ENCODE data around the gene C3orf18.

C3orf18 gene

GRCh38 chr3:50557915-50558314 lies 9.6 kb downstream of the C3orf18 start:
- no peak overlapping the region for H3K23ac ChIP-seq (ENCODE audit: low read length in 2 of 2)
- H3K9me3 ChIP-seq (ENCODE audit: control insufficient read depth, low read length), result no peaks in the 10 kb centered on the region
- H2BK15ac ChIP-seq (ENCODE audit: low read depth, poor library complexity, severe bottlenecking), result no peak overlapping the region
- H3K4me2 ChIP-seq (ENCODE audit: low read length, poor library complexity, severe bottlenecking), result no peak overlapping the region
- H2BK12ac ChIP-seq (ENCODE audit: low read length in 2 of 2), result no peak overlapping the region
- H4K8ac ChIP-seq (ENCODE audit: low read length), result no peak overlapping the region
- H3K36me3 ChIP-seq (ENCODE audit: control insufficient read depth in 1 of 2, insufficient read depth in 2 of 2, low read depth in 1 of 2, low read length in 2 of 2), result peaks cover 0 to 22% of the 10 kb centered on the region in 2 experiments
- H3K4me3 ChIP-seq (ENCODE audit: insufficient read depth in 1 of 2, low read depth in 1 of 2, low read length in 2 of 2), result no peak overlapping the region
- WGBS, result 67% methylated on average over 7 of the region's 7 CpGs
- no peak overlapping the region for H2AK5ac ChIP-seq (ENCODE audit: low read length, severe bottlenecking)
- no peak overlapping the region for H2BK5ac ChIP-seq (ENCODE audit: low read depth, low read length, poor library complexity, severe bottlenecking)
- no peak overlapping the region for H3K27ac ChIP-seq (ENCODE audit: low read length, poor library complexity, severe bottlenecking)
- H3K9ac ChIP-seq (ENCODE audit: low read length), result no peak overlapping the region
- no peak overlapping the region for H3K14ac ChIP-seq (ENCODE audit: low read length in 2 of 2)
- H4K91ac ChIP-seq (ENCODE audit: low read length), result no peak overlapping the region
- no peak overlapping the region for H3K4ac ChIP-seq (ENCODE audit: low read depth in 1 of 2, low read length in 2 of 2)
- no peak overlapping the region for H2AFZ ChIP-seq (ENCODE audit: low read depth, low read length)
- H3K4me1 ChIP-seq (ENCODE audit: control insufficient read depth, insufficient read depth, low read depth, low read length), result peaks cover 2% of the 10 kb centered on the region
- H3K18ac ChIP-seq (ENCODE audit: low read depth in 1 of 2, low read length in 2 of 2), result no peak overlapping the region
- peaks cover 34 to 44% of the 10 kb centered on the region in 2 experiments for H3K27me3 ChIP-seq (ENCODE audit: control insufficient read depth in 1 of 2, insufficient read depth in 1 of 2, low read length in 2 of 2)
- H3K79me1 ChIP-seq (replicated peaks; ENCODE audit: low read length, poor library complexity, severe bottlenecking), result no peaks in the 10 kb centered on the region
- no peak overlapping the region for H2BK120ac ChIP-seq (ENCODE audit: low read depth, low read length)
- no peak for DNase-seq

GRCh38 chr3:50557106-50557505 lies 10.4 kb downstream of the C3orf18 start:
- no peaks in the 10 kb centered on the region for H3K9me3 ChIP-seq (ENCODE audit: control insufficient read depth, low read length)
- no peak overlapping the region for H3K4me3 ChIP-seq (ENCODE audit: insufficient read depth in 1 of 2, low read depth in 1 of 2, low read length in 2 of 2)
- no peak for DNase-seq
- H3K14ac ChIP-seq (ENCODE audit: low read length in 2 of 2), result no peak overlapping the region
- H3K79me1 ChIP-seq (replicated peaks; ENCODE audit: low read length, poor library complexity, severe bottlenecking), result no peaks in the 10 kb centered on the region
- H2BK5ac ChIP-seq (ENCODE audit: low read depth, low read length, poor library complexity, severe bottlenecking), result no peak overlapping the region
- H3K27me3 ChIP-seq (ENCODE audit: control insufficient read depth in 1 of 2, insufficient read depth in 1 of 2, low read length in 2 of 2), result peaks cover 41 to 52% of the 10 kb centered on the region in 2 experiments
- H3K9ac ChIP-seq (ENCODE audit: low read length), result no peak overlapping the region
- H4K91ac ChIP-seq (ENCODE audit: low read length), result no peak overlapping the region
- H2AFZ ChIP-seq (ENCODE audit: low read depth, low read length), result no peak overlapping the region
- H2BK15ac ChIP-seq (ENCODE audit: low read depth, poor library complexity, severe bottlenecking), result no peak overlapping the region
- 65% methylated on average over 8 of the region's 8 CpGs for WGBS
- no peak overlapping the region for H2BK12ac ChIP-seq (ENCODE audit: low read length in 2 of 2)
- H3K4ac ChIP-seq (ENCODE audit: low read depth in 1 of 2, low read length in 2 of 2), result no peak overlapping the region
- no peak overlapping the region for H2BK120ac ChIP-seq (ENCODE audit: low read depth, low read length)
- H2AK5ac ChIP-seq (ENCODE audit: low read length, severe bottlenecking), result no peak overlapping the region
- no peak overlapping the region for H3K27ac ChIP-seq (ENCODE audit: low read length, poor library complexity, severe bottlenecking)
- no peak overlapping the region for H4K8ac ChIP-seq (ENCODE audit: low read length)
- no peak overlapping the region for H3K18ac ChIP-seq (ENCODE audit: low read depth in 1 of 2, low read length in 2 of 2)
- H3K36me3 ChIP-seq (ENCODE audit: control insufficient read depth in 1 of 2, insufficient read depth in 2 of 2, low read depth in 1 of 2, low read length in 2 of 2), result peaks cover 0 to 22% of the 10 kb centered on the region in 2 experiments
- no peak overlapping the region for H3K4me2 ChIP-seq (ENCODE audit: low read length, poor library complexity, severe bottlenecking)
- H3K4me1 ChIP-seq (ENCODE audit: control insufficient read depth, insufficient read depth, low read depth, low read length), result peaks cover 2% of the 10 kb centered on the region
- H3K23ac ChIP-seq (ENCODE audit: low read length in 2 of 2), result no peak overlapping the region

GRCh38 chr3:50554553-50554952 lies 13.0 kb downstream of the C3orf18 start:
- Histone ChIP-seq H3K9ac (ENCODE audit: low read length) (no peak overlapping the region), H3K27ac (ENCODE audit: low read length, poor library complexity, severe bottlenecking) (no peak overlapping the region), H4K8ac (ENCODE audit: low read length) (no peak overlapping the region), H3K4me1 (ENCODE audit: control insufficient read depth, insufficient read depth, low read depth, low read length) (peaks cover 11% of the 10 kb centered on the region), H3K79me1 (replicated peaks; ENCODE audit: low read length, poor library complexity, severe bottlenecking) (no peaks in the 10 kb centered on the region), H3K23ac (ENCODE audit: low read length in 2 of 2) (no peak overlapping the region), H2AFZ (ENCODE audit: low read depth, low read length) (no peak overlapping the region), H3K4me3 (ENCODE audit: insufficient read depth in 1 of 2, low read depth in 1 of 2, low read length in 2 of 2) (no peak overlapping the region), H2BK5ac (ENCODE audit: low read depth, low read length, poor library complexity, severe bottlenecking) (no peak overlapping the region), H3K14ac (ENCODE audit: low read length in 2 of 2) (no peak overlapping the region), H2BK120ac (ENCODE audit: low read depth, low read length) (no peak overlapping the region), H3K4me2 (ENCODE audit: low read length, poor library complexity, severe bottlenecking) (no peak overlapping the region), H2BK12ac (ENCODE audit: low read length in 2 of 2) (no peak overlapping the region), H2BK15ac (ENCODE audit: low read depth, poor library complexity, severe bottlenecking) (no peak overlapping the region), H3K18ac (ENCODE audit: low read depth in 1 of 2, low read length in 2 of 2) (no peak overlapping the region), H3K27me3 (ENCODE audit: control insufficient read depth in 1 of 2, insufficient read depth in 1 of 2, low read length in 2 of 2) (peaks cover 41 to 52% of the 10 kb centered on the region in 2 experiments), H3K36me3 (ENCODE audit: control insufficient read depth in 1 of 2, insufficient read depth in 2 of 2, low read depth in 1 of 2, low read length in 2 of 2) (peaks cover 0 to 11% of the 10 kb centered on the region in 2 experiments), H3K9me3 (ENCODE audit: control insufficient read depth, low read length) (no peaks in the 10 kb centered on the region), H3K4ac (ENCODE audit: low read depth in 1 of 2, low read length in 2 of 2) (no peak overlapping the region), H2AK5ac (ENCODE audit: low read length, severe bottlenecking) (no peak overlapping the region), H4K91ac (ENCODE audit: low read length) (no peak overlapping the region)
- 77% methylated on average over 5 of the region's 5 CpGs for whole genome bisulfite sequencing
- no peak for DNase-seq

GRCh38 chr3:50552598-50552997 lies 14.9 kb downstream of the C3orf18 start:
- peaks cover 41 to 50% of the 10 kb centered on the region in 2 experiments for H3K27me3 ChIP-seq (ENCODE audit: control insufficient read depth in 1 of 2, insufficient read depth in 1 of 2, low read length in 2 of 2)
- no peak overlapping the region for H3K18ac ChIP-seq (ENCODE audit: low read depth in 1 of 2, low read length in 2 of 2)

More at GRCh38 chr3:50552598-50552997, 14.9 kb downstream of the C3orf18 start:
- Histone ChIP-seq H3K27ac (ENCODE audit: low read length, poor library complexity, severe bottlenecking) (no peak overlapping the region), H2BK120ac (ENCODE audit: low read depth, low read length) (no peak overlapping the region), H3K79me1 (replicated peaks; ENCODE audit: low read length, poor library complexity, severe bottlenecking) (no peaks in the 10 kb centered on the region), H3K9me3 (ENCODE audit: control insufficient read depth, low read length) (no peaks in the 10 kb centered on the region), H3K9ac (ENCODE audit: low read length) (no peak overlapping the region), H2BK5ac (ENCODE audit: low read depth, low read length, poor library complexity, severe bottlenecking) (no peak overlapping the region), H4K8ac (ENCODE audit: low read length) (no peak overlapping the region), H3K23ac (ENCODE audit: low read length in 2 of 2) (no peak overlapping the region), H3K14ac (ENCODE audit: low read length in 2 of 2) (no peak overlapping the region), H2AFZ (ENCODE audit: low read depth, low read length) (no peak overlapping the region), H2BK15ac (ENCODE audit: low read depth, poor library complexity, severe bottlenecking) (no peak overlapping the region), H2BK12ac (ENCODE audit: low read length in 2 of 2) (no peak overlapping the region), H3K4me2 (ENCODE audit: low read length, poor library complexity, severe bottlenecking) (no peak overlapping the region), H2AK5ac (ENCODE audit: low read length, severe bottlenecking) (no peak overlapping the region), H4K91ac (ENCODE audit: low read length) (no peak overlapping the region), H3K36me3 (ENCODE audit: control insufficient read depth in 1 of 2, insufficient read depth in 2 of 2, low read depth in 1 of 2, low read length in 2 of 2) (no peaks in the 10 kb centered on the region), H3K4me3 (ENCODE audit: insufficient read depth in 1 of 2, low read depth in 1 of 2, low read length in 2 of 2) (no peak overlapping the region), H3K4ac (ENCODE audit: low read depth in 1 of 2, low read length in 2 of 2) (no peak overlapping the region), H3K4me1 (ENCODE audit: control insufficient read depth, insufficient read depth, low read depth, low read length) (peaks cover 10% of the 10 kb centered on the region)
- 87% methylated on average over 9 of the region's 9 CpGs for WGBS
- DNase-seq, result no peak
